Measurements from ENCODE around the gene MYH13. TPM values are rescaled to one million over a fixed set of nuclear protein-coding genes. Genes with fewer than 3 reads are reported as not detected.

The MYH13 gene
- total RNA-seq, 1 experiment from 2014 or later, result not detected

GRCh38 chr17:10268005-10268404 lies 104.8 kb downstream of the MYH13 start:
- H2AFZ ChIP-seq (ENCODE audit: low read length), result no peak overlapping the region
- no peak overlapping the region for H3K18ac ChIP-seq (ENCODE audit: insufficient read length, low read depth, low read length)
- no peak overlapping the region for H3T11ph ChIP-seq (ENCODE audit: low read length)
- H3K27ac Mint-ChIP-seq, result no peak overlapping the region
- H3K9ac ChIP-seq (ENCODE audit: extremely low read depth, insufficient read length, low read length), result no peak overlapping the region
- no peak overlapping the region for H3K4me2 ChIP-seq (ENCODE audit: insufficient read depth, insufficient read length, low read length)
- H3K4ac ChIP-seq (ENCODE audit: low read depth, low read length), result no peak overlapping the region
- H3K4me3 Mint-ChIP-seq, result no peak overlapping the region
- no peak overlapping the region for H4K8ac ChIP-seq (replicated peaks; ENCODE audit: insufficient read length, low read depth, low read length)
- no peak overlapping the region for H2BK15ac ChIP-seq (ENCODE audit: low read depth, low read length)
- H3K14ac ChIP-seq (ENCODE audit: insufficient read depth, low read length), result no peak overlapping the region
- peaks cover 2 to 4% of the 10 kb centered on the region in 2 experiments; a peak in 2 of 4 replicates for H3K4me1 Mint-ChIP-seq
- H2AK5ac ChIP-seq (ENCODE audit: insufficient read length, low read length), result no peak overlapping the region
- WGBS (ENCODE audit: extremely low coverage, insufficient read length, low lambda C conversion rate), result no CpG with 5 or more reads among the region's 4 CpGs
- H4K20me1 ChIP-seq (ENCODE audit: control insufficient read depth, insufficient read depth, insufficient read length), result no peaks in the 10 kb centered on the region
- H4K91ac ChIP-seq (ENCODE audit: insufficient read length, low read depth, low read length), result no peak overlapping the region
- no peaks in the 10 kb centered on the region for H3K36me3 Mint-ChIP-seq (ENCODE audit: insufficient read depth in 1 of 3, low read depth in 3 of 3)
- no peak overlapping the region for H2BK120ac ChIP-seq (ENCODE audit: low read depth, low read length, poor library complexity, severe bottlenecking)
- H3K79me2 ChIP-seq (ENCODE audit: insufficient read depth, low read length), result no peaks in the 10 kb centered on the region
- no peak overlapping the region for H2BK12ac ChIP-seq (ENCODE audit: insufficient read length, low read depth, low read length)
- H3K56ac ChIP-seq (ENCODE audit: insufficient read length, low read depth, low read length), result no peak overlapping the region
- H4K5ac ChIP-seq (ENCODE audit: insufficient read length, low read depth, low read length), result no peak overlapping the region
- H3K27ac ChIP-seq (ENCODE audit: insufficient read length, low read depth, low read length), result no peak overlapping the region
- TF ChIP-seq, protein P1, sequence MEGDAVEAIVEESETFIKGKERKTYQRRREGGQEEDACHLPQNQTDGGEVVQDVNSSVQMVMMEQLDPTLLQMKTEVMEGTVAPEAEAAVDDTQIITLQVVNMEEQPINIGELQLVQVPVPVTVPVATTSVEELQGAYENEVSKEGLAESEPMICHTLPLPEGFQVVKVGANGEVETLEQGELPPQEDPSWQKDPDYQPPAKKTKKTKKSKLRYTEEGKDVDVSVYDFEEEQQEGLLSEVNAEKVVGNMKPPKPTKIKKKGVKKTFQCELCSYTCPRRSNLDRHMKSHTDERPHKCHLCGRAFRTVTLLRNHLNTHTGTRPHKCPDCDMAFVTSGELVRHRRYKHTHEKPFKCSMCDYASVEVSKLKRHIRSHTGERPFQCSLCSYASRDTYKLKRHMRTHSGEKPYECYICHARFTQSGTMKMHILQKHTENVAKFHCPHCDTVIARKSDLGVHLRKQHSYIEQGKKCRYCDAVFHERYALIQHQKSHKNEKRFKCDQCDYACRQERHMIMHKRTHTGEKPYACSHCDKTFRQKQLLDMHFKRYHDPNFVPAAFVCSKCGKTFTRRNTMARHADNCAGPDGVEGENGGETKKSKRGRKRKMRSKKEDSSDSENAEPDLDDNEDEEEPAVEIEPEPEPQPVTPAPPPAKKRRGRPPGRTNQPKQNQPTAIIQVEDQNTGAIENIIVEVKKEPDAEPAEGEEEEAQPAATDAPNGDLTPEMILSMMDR (conservative IDR thresholded peaks at IDR 0.05), result no peak
- H3K27me3 ChIP-seq (ENCODE audit: insufficient read depth, low read length), result no peaks in the 10 kb centered on the region; the same call in 1 of the 2 replicates
- H3K9me3 Mint-ChIP-seq, result peaks cover 0 to 7% of the 10 kb centered on the region in 2 experiments; a peak in 1 of 5 replicates
- no peaks in the 10 kb centered on the region for H3K9me3 ChIP-seq (ENCODE audit: control insufficient read depth, low read depth, low read length)
- no peaks in the 10 kb centered on the region for H3K4me1 ChIP-seq (ENCODE audit: insufficient read depth, low read length)
- H3K23me2 ChIP-seq (ENCODE audit: insufficient read length, low read depth, low read length, poor library complexity, severe bottlenecking), result no peaks in the 10 kb centered on the region
- no peaks in the 10 kb centered on the region for H3K79me1 ChIP-seq (ENCODE audit: insufficient read depth, low read depth, low read length, poor library complexity, severe bottlenecking)
- H2BK20ac ChIP-seq (ENCODE audit: low read depth, low read length, poor library complexity, severe bottlenecking), result no peak overlapping the region
- peaks cover 4% of the 10 kb centered on the region; the same call in 1 of the 2 replicates for H3K27me3 Mint-ChIP-seq (ENCODE audit: low read depth)
- DNase-seq, result no peak
- no peak overlapping the region for H2BK5ac ChIP-seq (ENCODE audit: insufficient read length, low read length)
- H3K23ac ChIP-seq (ENCODE audit: insufficient read length, low read depth, low read length), result no peak overlapping the region
